ENCODE results near the gene PSMD12. TPM values are rescaled to one million over a fixed set of nuclear protein-coding genes. Genes with fewer than 3 reads are reported as not detected.
"Not testable (repeated sequence)": the region's sequence is repeated elsewhere in the genome, so short reads cannot be mapped to it uniquely, and the experiment has no call there.

PSMD12 gene
- total and polyA plus RNA-seq, 7 donors: 11.4 to 38.9 (median 30.0) TPM

DNA sequence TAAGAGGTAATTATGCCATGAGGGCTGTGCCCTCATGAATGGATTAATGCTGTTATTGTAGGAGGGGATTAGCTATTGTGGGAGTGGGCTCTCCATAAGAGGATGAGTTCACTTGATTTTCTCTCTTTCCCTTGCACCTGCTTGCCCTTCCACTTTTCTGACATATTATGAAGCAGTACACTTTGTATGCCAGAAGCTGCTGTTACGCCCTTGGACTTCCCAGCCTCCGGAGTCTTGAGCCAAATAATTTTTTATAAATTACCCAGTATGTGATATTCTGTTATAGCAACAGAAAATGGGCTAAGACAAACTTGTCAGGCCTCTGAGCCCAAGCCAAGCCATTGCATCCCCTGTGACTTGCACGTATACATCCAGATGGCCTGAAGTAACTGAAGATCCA, 38.4 kb downstream of the PSMD12 start:
- no peak for DNase-seq
- Histone ChIP-seq H3K36me3 (no peaks in the 10 kb centered on the region), H3K27me3 (no peaks in the 10 kb centered on the region), H3K27ac (no peak overlapping the region), H3K4me1 (no peaks in the 10 kb centered on the region), H3K9me3 (no peaks in the 10 kb centered on the region), H3K4me3 (no peak overlapping the region)
- WGBS, 2 donors: 92 to 93% methylated on average over 3 of the region's 3 CpGs
- intact Hi-C loops (cut with DNase I): no loop called here
- TF ChIP-seq POLR2AphosphoS5 (IDR thresholded peaks at IDR 0.05) (no peak), EP300 (IDR thresholded peaks at IDR 0.05) (no peak), POLR2A (IDR thresholded peaks at IDR 0.05) (no peak)
- TF ChIP-seq, protein P1, sequence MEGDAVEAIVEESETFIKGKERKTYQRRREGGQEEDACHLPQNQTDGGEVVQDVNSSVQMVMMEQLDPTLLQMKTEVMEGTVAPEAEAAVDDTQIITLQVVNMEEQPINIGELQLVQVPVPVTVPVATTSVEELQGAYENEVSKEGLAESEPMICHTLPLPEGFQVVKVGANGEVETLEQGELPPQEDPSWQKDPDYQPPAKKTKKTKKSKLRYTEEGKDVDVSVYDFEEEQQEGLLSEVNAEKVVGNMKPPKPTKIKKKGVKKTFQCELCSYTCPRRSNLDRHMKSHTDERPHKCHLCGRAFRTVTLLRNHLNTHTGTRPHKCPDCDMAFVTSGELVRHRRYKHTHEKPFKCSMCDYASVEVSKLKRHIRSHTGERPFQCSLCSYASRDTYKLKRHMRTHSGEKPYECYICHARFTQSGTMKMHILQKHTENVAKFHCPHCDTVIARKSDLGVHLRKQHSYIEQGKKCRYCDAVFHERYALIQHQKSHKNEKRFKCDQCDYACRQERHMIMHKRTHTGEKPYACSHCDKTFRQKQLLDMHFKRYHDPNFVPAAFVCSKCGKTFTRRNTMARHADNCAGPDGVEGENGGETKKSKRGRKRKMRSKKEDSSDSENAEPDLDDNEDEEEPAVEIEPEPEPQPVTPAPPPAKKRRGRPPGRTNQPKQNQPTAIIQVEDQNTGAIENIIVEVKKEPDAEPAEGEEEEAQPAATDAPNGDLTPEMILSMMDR (IDR thresholded peaks at IDR 0.05): no peak

DNA sequence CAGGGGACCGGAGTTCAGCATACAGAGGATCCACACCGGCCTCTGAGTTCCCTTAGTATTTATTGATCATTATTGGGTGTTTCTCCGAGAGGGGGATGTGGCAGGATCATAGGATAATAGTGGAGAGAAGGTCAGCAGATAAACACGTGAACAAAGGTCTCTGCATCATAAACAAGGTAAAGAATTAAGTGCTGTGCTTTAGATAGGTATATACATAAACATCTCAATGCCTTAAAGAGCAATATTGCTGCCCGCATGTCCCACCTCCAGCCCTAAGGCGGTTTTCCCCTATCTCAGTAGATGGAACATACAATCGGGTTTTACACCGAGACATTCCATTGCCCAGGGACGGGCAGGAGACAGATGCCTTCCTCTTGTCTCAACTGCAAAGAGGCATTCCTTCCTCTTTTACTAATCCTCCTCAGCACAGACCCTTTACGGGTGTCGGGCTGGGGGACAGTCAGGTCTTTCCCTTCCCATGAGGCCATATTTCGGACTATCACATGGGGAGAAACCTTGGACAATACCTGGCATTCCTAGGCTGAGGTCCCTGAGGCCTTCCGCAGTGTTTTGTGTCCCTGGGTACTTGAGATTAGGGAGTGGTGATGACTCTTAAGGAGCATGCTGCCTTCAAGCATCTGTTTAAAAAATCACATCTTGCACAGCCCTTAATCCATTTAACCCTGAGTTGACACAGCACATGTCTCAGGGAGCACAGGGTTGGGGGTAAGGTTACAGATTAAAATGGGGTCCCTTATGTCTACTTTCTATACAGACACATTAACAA, 39.2 kb downstream of the PSMD12 start:
- H3K36me3 ChIP-seq; H3K4me1 ChIP-seq; H3K27me3 ChIP-seq; DNase-seq; H3K4me3 ChIP-seq; intact Hi-C loops (cut with DNase I); H3K9me3 ChIP-seq; H3K27ac ChIP-seq: not testable (repeated sequence)
- 86 to 87% methylated on average over 12 to 13 of the region's 13 CpGs for WGBS, 2 donors

DNA sequence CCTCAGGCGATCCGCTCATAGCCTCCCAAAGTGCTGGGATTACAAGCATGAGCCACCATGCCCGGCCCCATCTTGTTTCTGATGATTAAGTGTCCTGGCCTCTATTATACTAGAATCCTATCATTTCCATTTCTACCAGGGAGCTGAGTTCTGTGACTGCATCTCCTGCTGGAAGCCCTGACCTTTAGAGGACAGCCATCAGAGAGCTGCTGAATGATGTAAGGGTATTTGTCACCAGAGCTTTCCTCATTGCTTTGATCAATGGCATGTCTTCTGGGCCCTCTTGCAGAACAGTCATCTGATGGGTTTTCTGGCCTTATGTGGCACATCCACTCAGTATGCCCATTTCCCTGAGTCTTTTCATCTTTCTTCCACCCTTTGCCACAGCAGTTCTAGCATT, 39.9 kb downstream of the PSMD12 start:
- no peak for DNase-seq
- no peak overlapping the region for H3K4me3 ChIP-seq
- no peaks in the 10 kb centered on the region for H3K4me1 ChIP-seq
- TF ChIP-seq POLR2AphosphoS5 (IDR thresholded peaks at IDR 0.05) (no peak), POLR2A (IDR thresholded peaks at IDR 0.05) (no peak), EP300 (IDR thresholded peaks at IDR 0.05) (no peak)
- TF ChIP-seq, protein P1 (IDR thresholded peaks at IDR 0.05): no peak
- H3K27me3 ChIP-seq: no peaks in the 10 kb centered on the region
- no peak overlapping the region for H3K27ac ChIP-seq
- H3K9me3 ChIP-seq: no peaks in the 10 kb centered on the region
- intact Hi-C loops (cut with DNase I): no loop called here
- H3K36me3 ChIP-seq: no peaks in the 10 kb centered on the region
- 95 to 96% methylated on average over 3 of the region's 3 CpGs for WGBS, 2 donors

DNA sequence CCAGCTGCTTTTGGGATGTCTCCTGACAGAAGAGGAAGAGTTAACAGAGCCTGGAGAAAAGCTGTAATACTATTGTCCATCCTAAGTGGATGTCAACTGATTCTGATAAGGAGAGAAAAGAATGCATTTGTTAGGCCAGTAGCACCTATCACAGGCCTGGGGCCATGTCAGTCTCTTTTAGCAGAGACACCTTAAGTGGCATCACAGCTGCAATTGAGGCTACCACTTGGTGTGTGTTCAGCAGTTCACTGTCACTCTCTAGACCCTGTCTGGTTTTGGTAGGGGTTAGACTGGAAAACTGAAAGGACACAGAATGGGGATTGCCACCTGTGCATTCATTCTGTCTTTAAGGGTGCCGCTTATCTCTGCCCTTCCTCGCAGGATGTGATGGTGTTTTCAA, 42.0 kb downstream of the PSMD12 start:
- Histone ChIP-seq H3K36me3 (no peaks in the 10 kb centered on the region), H3K4me3 (no peak overlapping the region), H3K27me3 (no peaks in the 10 kb centered on the region), H3K27ac (no peak overlapping the region), H3K4me1 (no peaks in the 10 kb centered on the region), H3K9me3 (no peaks in the 10 kb centered on the region)
- no peak for TF ChIP-seq POLR2A (IDR thresholded peaks at IDR 0.05)
- TF ChIP-seq, protein P1 (IDR thresholded peaks at IDR 0.05): no peak
- DNase-seq: no peak
- whole genome bisulfite sequencing, 2 donors: 94 to 97% methylated on average over 2 of the region's 2 CpGs
- intact Hi-C loops (cut with DNase I): no loop called here

DNA sequence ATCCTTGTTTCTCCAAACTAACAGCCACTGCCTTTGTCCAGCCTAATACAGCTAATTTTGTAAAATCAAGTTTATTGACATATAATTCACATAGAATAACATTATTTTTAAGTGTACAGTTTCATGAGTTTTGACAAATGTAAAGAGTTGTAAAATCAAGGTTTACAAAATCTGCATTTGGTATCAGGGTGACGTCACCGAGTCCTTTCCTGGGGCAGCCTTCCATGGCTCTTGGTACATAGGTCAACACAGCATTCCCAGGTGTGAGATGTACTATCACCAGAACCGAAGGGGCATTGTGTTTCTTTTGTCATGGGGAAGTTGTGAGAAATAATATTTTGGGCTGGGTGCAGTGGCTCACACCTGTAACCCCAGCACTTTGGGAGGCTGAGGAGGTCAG, 42.9 kb downstream of the PSMD12 start:
- Histone ChIP-seq H3K9me3 (no peaks in the 10 kb centered on the region), H3K4me1 (no peaks in the 10 kb centered on the region), H3K4me3 (no peak overlapping the region), H3K27ac (no peak overlapping the region), H3K27me3 (no peaks in the 10 kb centered on the region), H3K36me3 (no peaks in the 10 kb centered on the region)
- intact Hi-C loops (cut with DNase I): no loop called here
- DNase-seq: no peak
- TF ChIP-seq, protein P1 (IDR thresholded peaks at IDR 0.05): no peak
- TF ChIP-seq POLR2A (IDR thresholded peaks at IDR 0.05): no peak
- no peak for TF ChIP-seq POLR2AphosphoS5 (IDR thresholded peaks at IDR 0.05)
- TF ChIP-seq EP300 (IDR thresholded peaks at IDR 0.05): no peak
- WGBS, 2 donors: 62 to 88% methylated on average over 3 of the region's 3 CpGs

Data from sigmoid colon (tissue), 7 donors.